ENCODE data around the gene EDN2. TPM values are rescaled to one million over a fixed set of nuclear protein-coding genes. Genes with fewer than 3 reads are reported as not detected.
A peak's percentile ranks its signal among the peaks of the same experiment; 100 is the strongest.

The EDN2 gene
- total RNA-seq, 4 donors from 2014 or later = 2.3 to 10.2 (median 8.3) TPM

- H3K36me3 ChIP-seq = peaks cover 4% of the 10 kb centered on the region
- DNase-seq (ENCODE audit: low spot score in 2 of 2) = peak; percentile 90 to 91
- WGBS = 14% methylated on average over 40 of the region's 53 CpGs
- H3K4me1 ChIP-seq = peaks cover 21% of the 10 kb centered on the region
- H3K27ac ChIP-seq = no peak overlapping the region
- no peaks in the 10 kb centered on the region for H3K27me3 ChIP-seq
- peak overlapping the region; percentile 50 for H3K4me3 ChIP-seq
- no peaks in the 10 kb centered on the region for H3K9me3 ChIP-seq
- TF ChIP-seq POLR2A (IDR thresholded peaks at IDR 0.05) (no peak), EP300 (IDR thresholded peaks at IDR 0.05) (no peak), CTCF (IDR thresholded peaks at IDR 0.05) (peak; percentile 75 to 99), POLR2AphosphoS5 (IDR thresholded peaks at IDR 0.05) (peak in 1 of 3 donors; percentile 11)
These were observed 31.9 kb upstream of the EDN2 start for GRCh38 chr1:41516168-41517061.

GRCh38 chr1:41515778-41516167, 31.3 kb upstream of the EDN2 start:
- H3K27ac ChIP-seq = no peak overlapping the region
- 14% methylated on average over 6 of the region's 6 CpGs for WGBS

GRCh38 chr1:41515131-41515678, 30.7 kb upstream of the EDN2 start:
- DNase-seq (ENCODE audit: low spot score in 2 of 2) = no peak
- H3K27ac ChIP-seq = no peak overlapping the region

More at GRCh38 chr1:41515778-41516167, 31.3 kb upstream of the EDN2 start:
- Histone ChIP-seq H3K9me3 (no peaks in the 10 kb centered on the region), H3K4me1 (peaks cover 21% of the 10 kb centered on the region), H3K4me3 (peak overlapping the region; percentile 50), H3K36me3 (peaks cover 4% of the 10 kb centered on the region), H3K27me3 (no peaks in the 10 kb centered on the region)
- DNase-seq (ENCODE audit: low spot score in 2 of 2) = no peak
- TF ChIP-seq POLR2A (IDR thresholded peaks at IDR 0.05) (no peak), POLR2AphosphoS5 (IDR thresholded peaks at IDR 0.05) (no peak), CTCF (IDR thresholded peaks at IDR 0.05) (no peak), EP300 (IDR thresholded peaks at IDR 0.05) (no peak)

GRCh38 chr1:41514381-41514780, 29.9 kb upstream of the EDN2 start:
- TF ChIP-seq EP300 (IDR thresholded peaks at IDR 0.05) = no peak
- H3K36me3 ChIP-seq = peaks cover 12% of the 10 kb centered on the region
- peaks cover 21% of the 10 kb centered on the region for H3K4me1 ChIP-seq
- WGBS = 89% methylated on average over 6 of the region's 8 CpGs
- no peak for DNase-seq (ENCODE audit: low spot score in 2 of 2)
- no peaks in the 10 kb centered on the region for H3K27me3 ChIP-seq
- no peak overlapping the region for H3K4me3 ChIP-seq
- no peaks in the 10 kb centered on the region for H3K9me3 ChIP-seq
- H3K27ac ChIP-seq = no peak overlapping the region

More at GRCh38 chr1:41515131-41515678, 30.7 kb upstream of the EDN2 start:
- TF ChIP-seq EP300 (IDR thresholded peaks at IDR 0.05) = no peak
- peaks cover 21% of the 10 kb centered on the region for H3K4me1 ChIP-seq
- WGBS = 80% methylated on average over 5 of the region's 5 CpGs
- H3K9me3 ChIP-seq = no peaks in the 10 kb centered on the region
- H3K4me3 ChIP-seq = no peak overlapping the region
- H3K36me3 ChIP-seq = peaks cover 10% of the 10 kb centered on the region
- no peaks in the 10 kb centered on the region for H3K27me3 ChIP-seq

GRCh38 chr1:41513383-41513735, 28.9 kb upstream of the EDN2 start:
- TF ChIP-seq POLR2A (IDR thresholded peaks at IDR 0.05) (no peak), CTCF (IDR thresholded peaks at IDR 0.05) (peak in 1 of 2 donors; percentile 19), EP300 (IDR thresholded peaks at IDR 0.05) (no peak), POLR2AphosphoS5 (IDR thresholded peaks at IDR 0.05) (no peak)
- Histone ChIP-seq H3K9me3 (no peaks in the 10 kb centered on the region), H3K27me3 (no peaks in the 10 kb centered on the region), H3K27ac (no peak overlapping the region), H3K4me3 (no peak overlapping the region), H3K36me3 (peaks cover 12% of the 10 kb centered on the region), H3K4me1 (peaks cover 21% of the 10 kb centered on the region)
- whole genome bisulfite sequencing = 81% methylated on average over 9 of the region's 17 CpGs
- DNase-seq (ENCODE audit: low spot score in 2 of 2) = no peak

- Histone ChIP-seq H3K27me3 (no peaks in the 10 kb centered on the region), H3K9me3 (no peaks in the 10 kb centered on the region), H3K27ac (no peak overlapping the region), H3K4me1 (peaks cover 22% of the 10 kb centered on the region), H3K36me3 (peaks cover 12% of the 10 kb centered on the region), H3K4me3 (no peak overlapping the region)
- no peak for TF ChIP-seq CTCF (IDR thresholded peaks at IDR 0.05)
- TF ChIP-seq POLR2AphosphoS5 (IDR thresholded peaks at IDR 0.05) = no peak
- DNase-seq (ENCODE audit: low spot score in 2 of 2) = no peak
- WGBS = 83% methylated on average over 2 of the region's 27 CpGs
These were observed 28.4 kb upstream of the EDN2 start for GRCh38 chr1:41512701-41513382.

Data from suprapubic skin (tissue), 4 donors.